ENCODE results near the gene KIF7. TPM values are rescaled to one million over a fixed set of nuclear protein-coding genes. Genes with fewer than 3 reads are reported as not detected.

Gene KIF7
- total and polyA plus RNA-seq, 10 of the 15 experiments (the other 5 are each of a cell fraction or from before 2014, with no cell fraction given) = 0.01 to 0.36 (median 0.10) TPM; not detected in 2

DNA sequence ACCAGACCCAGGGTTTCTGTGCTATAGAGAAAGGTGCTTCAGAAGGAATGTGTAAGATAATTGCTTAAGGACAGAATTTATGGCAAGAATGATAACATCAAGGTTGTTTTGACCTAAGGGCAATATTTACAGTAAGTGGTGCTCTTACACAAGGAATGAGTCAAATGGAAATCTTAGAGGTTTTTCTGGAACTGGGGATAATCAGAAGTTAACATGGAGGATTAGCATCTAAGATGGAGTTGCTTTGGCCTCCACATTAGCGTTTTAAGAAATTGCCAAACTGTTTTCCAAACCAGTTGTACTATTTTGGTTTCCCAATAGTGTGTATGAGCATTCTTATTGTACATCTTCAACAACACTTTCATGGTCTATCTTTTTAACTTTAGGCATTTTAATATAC, 38.4 kb upstream of the KIF7 start:
- WGBS (ENCODE audit: insufficient coverage, insufficient replicate concordance, low lambda C conversion rate, missing lambda C conversion rate) = 8% methylated on average over 1 of the region's 1 CpG
- BruUV-seq (replicated peaks) = no TSS peak
- DNase-seq (ENCODE audit: low read depth, low spot score) (no peak), FAIRE-seq (no peak), ATAC-seq (no peak)
- CTCF ChIA-PET = no interaction called here
- Histone ChIP-seq H3K4me2 (ENCODE audit: control insufficient read depth, insufficient read depth) (no peak overlapping the region), H3K79me2 (ENCODE audit: control insufficient read depth, insufficient read depth, low read length) (no peaks in the 10 kb centered on the region), H3K36me3 (ENCODE audit: control insufficient read depth in 2 of 2, insufficient read depth in 2 of 2, low read length in 1 of 2) (no peaks in the 10 kb centered on the region), H3K27ac (ENCODE audit: control insufficient read depth, insufficient read depth) (no peak overlapping the region), H3K9ac (ENCODE audit: control insufficient read depth, insufficient read depth, low read length) (no peak overlapping the region), H3K4me3 (no peak overlapping the region), H4K20me1 (ENCODE audit: control insufficient read depth, insufficient read depth) (no peaks in the 10 kb centered on the region), H3K27me3 (replicated peaks in 1 of 2; ENCODE audit: control insufficient read depth in 2 of 2, insufficient read depth in 2 of 2, low read length in 1 of 2) (no peaks in the 10 kb centered on the region; a peak in 1 of 4 replicates), H3K9me3 (replicated peaks; ENCODE audit: control insufficient read depth, insufficient read depth, low read length) (no peaks in the 10 kb centered on the region), H3K4me1 (ENCODE audit: control insufficient read depth, insufficient read depth, low read length) (no peaks in the 10 kb centered on the region), H2AFZ (ENCODE audit: control insufficient read depth, low read depth, low read length) (no peak overlapping the region)
- in situ Hi-C loops (cut with MboI) (no loop called here), intact Hi-C loops (cut with micrococcal nuclease; ENCODE audit: unreplicated experiment) (no loop called here)
- RAD21 ChIA-PET (ENCODE audit: unreplicated experiment) = no interaction called here
- POLR2A ChIA-PET = no interaction called here
- SMC1A ChIA-PET (ENCODE audit: uncharacterized antibody, unreplicated experiment) = no interaction called here
- TF ChIP-seq SPI1 (IDR thresholded peaks at IDR 0.05; ENCODE audit: borderline replicate concordance, insufficient read depth, low read depth, low read length) (no peak), NFXL1 (IDR thresholded peaks at IDR 0.05; ENCODE audit: borderline replicate concordance) (no peak), POLR2AphosphoS5 (IDR thresholded peaks at IDR 0.05; ENCODE audit: low read length) (no peak), EGR1 (IDR thresholded peaks at IDR 0.05; ENCODE audit: borderline replicate concordance in 1 of 2, low read depth in 2 of 2, low read length in 2 of 2) (no peak), BACH1 (IDR thresholded peaks at IDR 0.05; ENCODE audit: borderline replicate concordance) (no peak), TCF12 (IDR thresholded peaks at IDR 0.05; ENCODE audit: low read depth, low read length) (no peak), CBFB (IDR thresholded peaks at IDR 0.05; ENCODE audit: low read depth) (no peak), SMARCA5 (IDR thresholded peaks at IDR 0.05) (no peak), ZSCAN29 (IDR thresholded peaks at IDR 0.05) (no peak), ASH2L (IDR thresholded peaks at IDR 0.05; ENCODE audit: borderline replicate concordance, low read depth) (no peak)
- TF ChIP-seq, protein P1, sequence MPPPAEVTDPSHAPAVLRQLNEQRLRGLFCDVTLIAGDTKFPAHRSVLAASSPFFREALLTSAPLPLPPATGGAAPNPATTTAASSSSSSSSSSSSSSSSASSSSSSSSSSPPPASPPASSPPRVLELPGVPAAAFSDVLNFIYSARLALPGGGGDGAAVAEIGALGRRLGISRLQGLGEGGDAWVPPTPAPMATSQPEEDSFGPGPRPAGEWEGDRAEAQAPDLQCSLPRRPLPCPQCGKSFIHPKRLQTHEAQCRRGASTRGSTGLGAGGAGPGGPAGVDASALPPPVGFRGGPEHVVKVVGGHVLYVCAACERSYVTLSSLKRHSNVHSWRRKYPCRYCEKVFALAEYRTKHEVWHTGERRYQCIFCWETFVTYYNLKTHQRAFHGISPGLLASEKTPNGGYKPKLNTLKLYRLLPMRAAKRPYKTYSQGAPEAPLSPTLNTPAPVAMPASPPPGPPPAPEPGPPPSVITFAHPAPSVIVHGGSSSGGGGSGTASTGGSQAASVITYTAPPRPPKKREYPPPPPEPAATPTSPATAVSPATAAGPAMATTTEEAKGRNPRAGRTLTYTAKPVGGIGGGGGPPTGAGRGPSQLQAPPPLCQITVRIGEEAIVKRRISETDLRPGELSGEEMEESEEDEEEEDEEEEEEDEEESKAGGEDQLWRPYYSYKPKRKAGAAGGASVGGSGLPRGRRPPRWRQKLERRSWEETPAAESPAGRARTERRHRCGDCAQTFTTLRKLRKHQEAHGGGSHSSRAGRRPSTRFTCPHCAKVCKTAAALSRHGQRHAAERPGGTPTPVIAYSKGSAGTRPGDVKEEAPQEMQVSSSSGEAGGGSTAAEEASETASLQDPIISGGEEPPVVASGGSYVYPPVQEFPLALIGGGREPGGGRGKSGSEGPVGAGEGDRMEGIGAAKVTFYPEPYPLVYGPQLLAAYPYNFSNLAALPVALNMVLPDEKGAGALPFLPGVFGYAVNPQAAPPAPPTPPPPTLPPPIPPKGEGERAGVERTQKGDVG (CRISPR knock-in tag; IDR thresholded peaks at IDR 0.05) = no peak
- TF ChIP-seq, protein P2, sequence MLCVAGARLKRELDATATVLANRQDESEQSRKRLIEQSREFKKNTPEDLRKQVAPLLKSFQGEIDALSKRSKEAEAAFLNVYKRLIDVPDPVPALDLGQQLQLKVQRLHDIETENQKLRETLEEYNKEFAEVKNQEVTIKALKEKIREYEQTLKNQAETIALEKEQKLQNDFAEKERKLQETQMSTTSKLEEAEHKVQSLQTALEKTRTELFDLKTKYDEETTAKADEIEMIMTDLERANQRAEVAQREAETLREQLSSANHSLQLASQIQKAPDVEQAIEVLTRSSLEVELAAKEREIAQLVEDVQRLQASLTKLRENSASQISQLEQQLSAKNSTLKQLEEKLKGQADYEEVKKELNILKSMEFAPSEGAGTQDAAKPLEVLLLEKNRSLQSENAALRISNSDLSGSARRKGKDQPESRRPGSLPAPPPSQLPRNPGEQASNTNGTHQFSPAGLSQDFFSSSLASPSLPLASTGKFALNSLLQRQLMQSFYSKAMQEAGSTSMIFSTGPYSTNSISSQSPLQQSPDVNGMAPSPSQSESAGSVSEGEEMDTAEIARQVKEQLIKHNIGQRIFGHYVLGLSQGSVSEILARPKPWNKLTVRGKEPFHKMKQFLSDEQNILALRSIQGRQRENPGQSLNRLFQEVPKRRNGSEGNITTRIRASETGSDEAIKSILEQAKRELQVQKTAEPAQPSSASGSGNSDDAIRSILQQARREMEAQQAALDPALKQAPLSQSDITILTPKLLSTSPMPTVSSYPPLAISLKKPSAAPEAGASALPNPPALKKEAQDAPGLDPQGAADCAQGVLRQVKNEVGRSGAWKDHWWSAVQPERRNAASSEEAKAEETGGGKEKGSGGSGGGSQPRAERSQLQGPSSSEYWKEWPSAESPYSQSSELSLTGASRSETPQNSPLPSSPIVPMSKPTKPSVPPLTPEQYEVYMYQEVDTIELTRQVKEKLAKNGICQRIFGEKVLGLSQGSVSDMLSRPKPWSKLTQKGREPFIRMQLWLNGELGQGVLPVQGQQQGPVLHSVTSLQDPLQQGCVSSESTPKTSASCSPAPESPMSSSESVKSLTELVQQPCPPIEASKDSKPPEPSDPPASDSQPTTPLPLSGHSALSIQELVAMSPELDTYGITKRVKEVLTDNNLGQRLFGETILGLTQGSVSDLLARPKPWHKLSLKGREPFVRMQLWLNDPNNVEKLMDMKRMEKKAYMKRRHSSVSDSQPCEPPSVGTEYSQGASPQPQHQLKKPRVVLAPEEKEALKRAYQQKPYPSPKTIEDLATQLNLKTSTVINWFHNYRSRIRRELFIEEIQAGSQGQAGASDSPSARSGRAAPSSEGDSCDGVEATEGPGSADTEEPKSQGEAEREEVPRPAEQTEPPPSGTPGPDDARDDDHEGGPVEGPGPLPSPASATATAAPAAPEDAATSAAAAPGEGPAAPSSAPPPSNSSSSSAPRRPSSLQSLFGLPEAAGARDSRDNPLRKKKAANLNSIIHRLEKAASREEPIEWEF (IDR thresholded peaks at IDR 0.05; ENCODE audit: insufficient replicate concordance, low read depth, low read length) = no peak
- TF ChIP-seq, protein P3, sequence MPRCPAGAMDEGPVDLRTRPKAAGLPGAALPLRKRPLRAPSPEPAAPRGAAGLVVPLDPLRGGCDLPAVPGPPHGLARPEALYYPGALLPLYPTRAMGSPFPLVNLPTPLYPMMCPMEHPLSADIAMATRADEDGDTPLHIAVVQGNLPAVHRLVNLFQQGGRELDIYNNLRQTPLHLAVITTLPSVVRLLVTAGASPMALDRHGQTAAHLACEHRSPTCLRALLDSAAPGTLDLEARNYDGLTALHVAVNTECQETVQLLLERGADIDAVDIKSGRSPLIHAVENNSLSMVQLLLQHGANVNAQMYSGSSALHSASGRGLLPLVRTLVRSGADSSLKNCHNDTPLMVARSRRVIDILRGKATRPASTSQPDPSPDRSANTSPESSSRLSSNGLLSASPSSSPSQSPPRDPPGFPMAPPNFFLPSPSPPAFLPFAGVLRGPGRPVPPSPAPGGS (IDR thresholded peaks at IDR 0.05; ENCODE audit: borderline replicate concordance, insufficient read depth, low read depth, low read length, poor library complexity, severe bottlenecking) = no peak
- TF ChIP-seq, protein P4, sequence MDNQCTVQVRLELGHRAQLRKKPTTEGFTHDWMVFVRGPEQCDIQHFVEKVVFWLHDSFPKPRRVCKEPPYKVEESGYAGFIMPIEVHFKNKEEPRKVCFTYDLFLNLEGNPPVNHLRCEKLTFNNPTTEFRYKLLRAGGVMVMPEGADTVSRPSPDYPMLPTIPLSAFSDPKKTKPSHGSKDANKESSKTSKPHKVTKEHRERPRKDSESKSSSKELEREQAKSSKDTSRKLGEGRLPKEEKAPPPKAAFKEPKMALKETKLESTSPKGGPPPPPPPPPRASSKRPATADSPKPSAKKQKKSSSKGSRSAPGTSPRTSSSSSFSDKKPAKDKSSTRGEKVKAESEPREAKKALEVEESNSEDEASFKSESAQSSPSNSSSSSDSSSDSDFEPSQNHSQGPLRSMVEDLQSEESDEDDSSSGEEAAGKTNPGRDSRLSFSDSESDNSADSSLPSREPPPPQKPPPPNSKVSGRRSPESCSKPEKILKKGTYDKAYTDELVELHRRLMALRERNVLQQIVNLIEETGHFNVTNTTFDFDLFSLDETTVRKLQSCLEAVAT (IDR thresholded peaks at IDR 0.05) = no peak

All from GM12878 (cell line).